HUES64 (cell line): ENCODE data around the gene LINGO4.
"Not testable (repeated sequence)": the region's sequence is repeated elsewhere in the genome, so short reads cannot be mapped to it uniquely, and the experiment has no call there.

Source experiments
- H3K27ac ChIP-seq: 2 replicates; pipeline ENCODE4 v1.7.0; 2013; ENCODE audit warnings: low read depth, low read length, inconsistent platforms
- H3K27me3 ChIP-seq: 2 replicates; pipeline ENCODE4 v1.6.1; 2013; ENCODE audit warnings: mild to moderate bottlenecking, low read length; ENCODE audit not compliant: insufficient read depth
- H3K36me3 ChIP-seq: 2 replicates; pipeline ENCODE4 v1.6.1; 2013; ENCODE audit warnings: mild to moderate bottlenecking, low read length; ENCODE audit not compliant: insufficient read depth
- H3K4me1 ChIP-seq: 2 replicates; pipeline ENCODE4 v1.6.1; 2013; ENCODE audit warnings: mild to moderate bottlenecking, low read length, moderate library complexity; ENCODE audit not compliant: insufficient read depth
- H3K4me3 ChIP-seq: 2 replicates; pipeline ENCODE4 v1.5.1; 2013; ENCODE audit warnings: mild to moderate bottlenecking, low read length, moderate library complexity
- H3K9ac ChIP-seq: 2 replicates; pipeline ENCODE4 v1.6.1; 2013; ENCODE audit warnings: mild to moderate bottlenecking, low read depth, low read length
- H3K9me3 ChIP-seq: 2 replicates; pipeline ENCODE4 v1.6.1; 2013; ENCODE audit warnings: low read depth, low read length; ENCODE audit not compliant: insufficient read depth
- WGBS: fragments of 150-250, 120-280 bp; methylation state at CpG from one replicate; pipeline ENCODE4 v1.1.7; 2013; ENCODE audit warnings: missing lambda C conversion rate; 5-methylcytosine and 5-hydroxymethylcytosine counted together

The LINGO4 gene

GRCh38 chr1:151780736-151781135 is 24.5 kb downstream of the LINGO4 start:
- H3K4me3 ChIP-seq, H3K27ac ChIP-seq, H3K4me1 ChIP-seq, H3K27me3 ChIP-seq, H3K9ac ChIP-seq, H3K9me3 ChIP-seq: not testable (repeated sequence)
- peaks cover 48% of the 10 kb centered on the region for H3K36me3 ChIP-seq
- 95% methylated on average over 4 of the region's 5 CpGs for WGBS

DNA sequence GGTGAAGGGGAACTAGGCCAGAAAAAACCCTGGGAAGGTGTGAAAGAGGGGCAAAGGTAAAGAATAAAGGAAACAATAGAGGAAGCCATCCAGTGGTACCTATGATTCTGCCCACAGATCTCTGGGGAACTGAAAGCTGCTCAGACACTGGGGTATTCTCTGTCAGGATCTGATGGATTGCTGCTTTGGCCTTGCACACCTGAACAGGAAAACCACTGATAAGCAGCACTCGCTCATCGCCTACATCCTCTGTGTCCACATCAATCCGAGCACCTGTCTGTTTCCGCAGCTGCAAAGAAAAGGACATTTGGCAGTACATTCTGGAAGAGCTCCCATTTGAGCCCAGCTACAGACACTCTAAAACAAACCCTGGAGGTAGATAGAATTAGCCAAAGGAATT is 25.4 kb downstream of the LINGO4 start:
- over 99% methylated on average over 4 of the region's 4 CpGs for WGBS
- Histone ChIP-seq H3K9ac (no peak overlapping the region), H3K4me1 (no peaks in the 10 kb centered on the region), H3K36me3 (peaks cover 57% of the 10 kb centered on the region), H3K9me3 (no peaks in the 10 kb centered on the region), H3K4me3 (no peak overlapping the region), H3K27me3 (no peaks in the 10 kb centered on the region), H3K27ac (no peak overlapping the region)

DNA sequence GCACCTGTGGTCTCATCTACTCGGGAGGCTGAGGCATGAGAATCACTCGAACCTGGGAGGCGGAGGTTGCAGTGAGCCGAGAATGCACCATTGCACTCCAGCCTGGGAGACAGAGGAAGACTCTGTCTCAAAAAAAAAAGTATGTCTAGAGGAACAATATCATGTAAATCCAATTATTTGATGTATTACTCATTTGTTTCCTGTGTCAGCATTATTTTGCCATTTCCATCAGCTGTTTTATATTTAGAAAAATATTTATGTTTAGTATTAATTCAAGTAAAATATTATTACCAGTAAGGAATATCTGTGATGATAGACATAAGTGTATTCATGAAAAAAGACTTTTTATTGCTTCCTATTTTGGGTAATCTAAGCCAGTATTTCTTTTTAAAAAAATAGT is 27.9 kb downstream of the LINGO4 start:
- 85% methylated on average over 4 of the region's 4 CpGs for WGBS
- Histone ChIP-seq H3K27ac (no peak overlapping the region), H3K27me3 (no peaks in the 10 kb centered on the region), H3K4me1 (no peaks in the 10 kb centered on the region), H3K4me3 (no peak overlapping the region), H3K9me3 (no peaks in the 10 kb centered on the region), H3K36me3 (peaks cover 65% of the 10 kb centered on the region), H3K9ac (no peak overlapping the region)

GRCh38 chr1:151776665-151777062 is 28.6 kb downstream of the LINGO4 start:
- Histone ChIP-seq H3K36me3 (peaks cover 62% of the 10 kb centered on the region), H3K27ac (no peak overlapping the region), H3K4me1 (no peaks in the 10 kb centered on the region), H3K4me3 (no peak overlapping the region), H3K9me3 (no peaks in the 10 kb centered on the region), H3K27me3 (no peaks in the 10 kb centered on the region), H3K9ac (no peak overlapping the region)
- 88% methylated on average over 3 of the region's 3 CpGs for WGBS

DNA sequence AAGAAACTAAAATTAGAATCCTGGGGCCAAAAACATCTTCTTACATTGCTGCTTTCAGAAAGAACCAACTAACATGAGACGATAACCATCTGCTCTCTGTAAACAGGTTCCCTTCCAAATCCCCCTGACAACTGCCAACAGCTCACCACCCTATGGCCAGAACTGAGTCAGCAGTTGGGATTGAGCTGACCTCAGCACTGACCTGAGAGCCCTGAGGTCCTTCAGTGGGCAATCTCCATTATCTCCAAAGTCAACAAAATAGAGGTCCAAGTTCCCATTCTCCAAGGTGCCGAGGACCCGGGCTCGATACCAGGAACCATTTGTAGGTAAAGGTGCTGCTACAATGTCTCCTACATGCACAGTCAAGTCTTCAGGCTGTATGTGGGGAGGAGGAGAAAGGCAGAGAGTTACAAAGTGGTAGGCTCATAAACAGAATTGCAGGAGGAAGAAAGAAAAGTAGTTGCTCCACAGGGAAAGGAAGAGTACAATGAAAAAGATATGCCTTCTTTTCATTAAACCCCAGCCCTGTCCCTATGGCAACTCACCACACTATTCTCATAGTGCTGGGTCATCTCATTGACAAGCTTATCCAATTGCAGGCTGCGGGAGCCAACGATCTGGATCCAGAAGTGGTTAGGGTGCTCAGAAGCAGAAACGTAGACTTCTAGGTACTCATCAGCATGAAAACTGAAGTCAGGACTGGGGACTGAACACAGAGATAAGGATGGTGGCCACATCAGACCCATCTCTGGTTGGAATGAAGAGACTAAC is 29.1 kb downstream of the LINGO4 start:
- WGBS: 95% methylated on average over 7 of the region's 7 CpGs
- no peaks in the 10 kb centered on the region for H3K27me3 ChIP-seq
- no peak overlapping the region for H3K27ac ChIP-seq
- H3K9ac ChIP-seq: no peak overlapping the region
- H3K9me3 ChIP-seq: no peaks in the 10 kb centered on the region
- H3K36me3 ChIP-seq: peaks cover 57% of the 10 kb centered on the region
- H3K4me3 ChIP-seq: no peak overlapping the region
- no peaks in the 10 kb centered on the region for H3K4me1 ChIP-seq

DNA sequence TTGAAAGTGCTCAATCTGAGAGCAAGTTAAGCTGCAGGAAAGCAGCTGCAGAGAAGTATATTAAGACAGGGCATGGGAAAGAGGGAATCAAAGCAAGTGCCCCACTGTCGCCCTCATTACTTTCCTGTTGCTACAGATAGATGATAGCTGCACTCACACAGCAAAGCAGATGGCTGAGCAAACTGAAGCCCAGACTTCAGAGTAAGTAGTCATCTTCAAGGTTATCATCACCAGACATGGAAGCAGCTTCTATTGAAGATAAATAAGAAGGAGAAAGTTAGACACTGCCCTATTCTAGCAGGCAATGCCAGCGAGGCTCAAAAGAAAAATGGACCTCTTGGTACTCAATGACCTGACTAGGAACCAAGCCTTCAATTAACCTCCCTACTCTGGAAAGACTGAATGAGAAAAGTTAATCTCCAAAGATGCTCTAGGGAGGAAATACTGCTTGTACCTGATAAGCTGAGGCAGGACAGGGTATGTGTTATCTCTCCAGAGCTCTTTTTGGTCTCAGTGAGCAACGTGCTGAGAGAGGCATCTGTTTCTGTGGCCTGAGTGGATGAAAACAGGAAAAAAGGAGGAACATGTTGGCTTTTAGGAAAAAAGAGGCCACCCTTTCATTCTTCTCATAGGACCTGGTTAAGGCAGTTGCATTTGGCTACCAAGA is 30.8 kb downstream of the LINGO4 start:
- Histone ChIP-seq H3K4me3 (no peak overlapping the region), H3K9me3 (no peaks in the 10 kb centered on the region), H3K9ac (no peak overlapping the region), H3K4me1 (no peaks in the 10 kb centered on the region), H3K36me3 (peaks cover 51% of the 10 kb centered on the region), H3K27me3 (no peaks in the 10 kb centered on the region), H3K27ac (no peak overlapping the region)
- 90% methylated on average over 3 of the region's 3 CpGs for WGBS

DNA sequence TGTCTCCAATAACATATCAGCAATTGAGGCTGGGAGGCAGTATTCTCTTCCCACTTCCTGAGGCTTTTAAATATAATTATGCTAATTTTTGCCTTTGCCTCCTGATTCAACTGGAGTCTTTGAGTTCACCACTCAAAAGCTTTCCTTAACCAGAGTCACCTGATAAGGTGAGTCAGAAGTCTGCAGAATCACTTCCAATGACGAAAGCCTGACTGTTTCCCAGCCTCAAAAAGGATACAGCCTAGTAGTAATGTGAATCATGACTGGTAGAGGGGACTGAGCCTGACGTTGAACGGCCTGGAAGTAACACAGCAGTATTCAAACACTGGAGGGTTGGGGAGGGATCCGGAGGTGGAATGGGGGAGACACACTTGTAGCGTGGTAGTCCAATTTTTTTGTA is 31.5 kb downstream of the LINGO4 start:
- Histone ChIP-seq H3K27ac (no peak overlapping the region), H3K9ac (no peak overlapping the region), H3K27me3 (no peaks in the 10 kb centered on the region), H3K36me3 (peaks cover 46% of the 10 kb centered on the region), H3K4me3 (no peak overlapping the region), H3K9me3 (no peaks in the 10 kb centered on the region), H3K4me1 (no peaks in the 10 kb centered on the region)
- 84% methylated on average over 5 of the region's 5 CpGs for WGBS

DNA sequence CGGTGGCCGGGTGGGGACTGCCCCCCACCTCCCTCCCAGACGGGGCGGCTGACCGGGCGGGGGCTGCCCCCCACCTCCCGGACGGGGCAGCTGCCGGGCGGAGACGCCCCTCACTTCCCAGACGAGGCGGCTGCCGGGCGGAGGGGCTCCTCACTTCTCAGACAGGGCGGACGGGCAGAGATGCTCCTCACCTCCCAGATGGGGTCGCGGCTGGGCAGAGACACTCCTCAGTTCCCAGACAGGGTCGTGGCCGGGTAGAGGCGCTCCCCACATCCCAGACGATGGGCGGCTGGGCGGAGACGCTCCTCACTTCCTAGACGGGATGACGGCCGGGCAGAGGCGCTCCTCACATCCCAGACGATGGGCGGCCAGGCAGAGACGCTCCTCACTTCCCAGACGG is 35.9 kb downstream of the LINGO4 start:
- H3K27me3 ChIP-seq, H3K36me3 ChIP-seq, H3K27ac ChIP-seq, H3K4me3 ChIP-seq, H3K4me1 ChIP-seq, H3K9me3 ChIP-seq, H3K9ac ChIP-seq: not testable (repeated sequence)
- WGBS: 92% methylated on average over 33 of the region's 34 CpGs

GRCh38 chr1:151768351-151769066 is 36.7 kb downstream of the LINGO4 start:
- not testable (repeated sequence) for H3K27me3 ChIP-seq, H3K4me3 ChIP-seq, H3K9me3 ChIP-seq, H3K27ac ChIP-seq, H3K4me1 ChIP-seq, H3K9ac ChIP-seq, H3K36me3 ChIP-seq
- WGBS: 91% methylated on average over 2 of the region's 7 CpGs

- Histone ChIP-seq H3K27me3 (no peaks in the 10 kb centered on the region), H3K4me3 (peak overlapping the region; percentile 95), H3K9ac (peak overlapping the region; percentile 92), H3K36me3 (peaks cover 31% of the 10 kb centered on the region), H3K4me1 (peaks cover 13% of the 10 kb centered on the region), H3K9me3 (no peaks in the 10 kb centered on the region), H3K27ac (peak overlapping the region; percentile 12)
- WGBS: 78% methylated on average over 10 of the region's 10 CpGs
These were observed 41.2 kb downstream of the LINGO4 start for GRCh38 chr1:151763990-151764389.
